Raji (cell line): ENCODE results near the gene SLC13A2.

Source experiments
- POLR2A ChIP-seq: IDR thresholded peaks from 2 replicates; pipeline ENCODE4 v1.6.1; 2011; ENCODE audit warnings: low read depth, low read length, control low read depth; ENCODE audit not compliant: insufficient read depth

SLC13A2 gene

DNA sequence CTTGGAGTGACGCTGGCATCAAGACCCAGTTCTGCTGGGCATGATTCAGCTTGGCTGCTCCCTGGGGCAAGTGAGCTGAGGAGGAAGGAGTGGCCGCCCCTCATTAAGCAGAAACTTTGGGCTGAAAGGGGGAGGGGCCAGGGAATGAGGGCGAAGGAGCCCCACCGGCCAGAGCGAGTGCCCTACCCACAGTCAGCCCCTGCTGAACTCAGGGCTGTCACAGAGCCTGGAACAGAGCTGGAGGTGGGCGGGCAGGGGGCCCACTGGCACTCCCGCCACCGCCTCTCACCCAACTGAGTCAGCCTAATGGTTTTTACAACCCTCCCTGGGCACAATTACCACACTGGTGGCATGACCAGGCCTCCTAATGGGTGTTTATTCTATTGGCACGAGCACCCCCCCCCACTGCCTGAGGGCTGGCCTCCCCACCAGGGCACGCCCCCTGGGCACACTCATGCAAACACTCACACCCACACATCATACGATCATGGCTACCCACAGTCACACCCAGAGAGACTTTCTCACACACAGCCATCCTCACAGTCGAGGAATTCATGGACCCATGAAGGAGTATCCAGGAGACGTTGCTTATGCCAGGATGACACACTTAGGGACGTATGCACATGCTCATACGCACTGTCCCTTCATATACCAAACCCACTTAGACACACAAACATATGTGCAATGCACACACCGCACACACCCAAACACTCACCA is 59.8 kb downstream of the SLC13A2 start:
- no peak for TF ChIP-seq POLR2A

- TF ChIP-seq POLR2A = no peak
These were observed 61.4 kb downstream of the SLC13A2 start for GRCh38 chr17:28534740-28535375.

- no peak for TF ChIP-seq POLR2A
These were observed 63.2 kb downstream of the SLC13A2 start for GRCh38 chr17:28536532-28537218.

DNA sequence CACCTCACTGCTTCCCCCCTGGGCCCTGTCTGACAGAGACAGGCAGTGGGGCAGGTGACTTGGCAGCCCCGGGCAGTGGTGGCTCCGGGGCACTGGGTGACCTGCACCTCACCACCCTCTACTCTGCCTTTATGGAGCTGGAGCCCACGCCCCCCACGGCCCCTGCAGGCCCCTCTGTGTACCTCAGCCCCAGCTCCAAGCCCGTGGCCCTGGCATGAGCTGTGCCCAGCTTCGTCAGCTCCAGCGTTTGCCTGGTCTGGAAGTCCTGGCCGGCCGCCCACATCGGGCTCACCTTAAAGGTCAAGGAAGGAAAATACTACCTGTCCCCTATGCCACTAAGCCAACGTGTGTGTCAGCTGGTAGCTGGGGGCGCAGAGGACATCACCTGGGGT is 63.8 kb downstream of the SLC13A2 start:
- no peak for TF ChIP-seq POLR2A

GRCh38 chr17:28538296-28538895 is 65.0 kb downstream of the SLC13A2 start:
- no peak for TF ChIP-seq POLR2A

- TF ChIP-seq POLR2A = no peak
These were observed 66.8 kb downstream of the SLC13A2 start for GRCh38 chr17:28540231-28540630.

GRCh38 chr17:28541439-28541838 is 68.0 kb downstream of the SLC13A2 start:
- no peak for TF ChIP-seq POLR2A

DNA sequence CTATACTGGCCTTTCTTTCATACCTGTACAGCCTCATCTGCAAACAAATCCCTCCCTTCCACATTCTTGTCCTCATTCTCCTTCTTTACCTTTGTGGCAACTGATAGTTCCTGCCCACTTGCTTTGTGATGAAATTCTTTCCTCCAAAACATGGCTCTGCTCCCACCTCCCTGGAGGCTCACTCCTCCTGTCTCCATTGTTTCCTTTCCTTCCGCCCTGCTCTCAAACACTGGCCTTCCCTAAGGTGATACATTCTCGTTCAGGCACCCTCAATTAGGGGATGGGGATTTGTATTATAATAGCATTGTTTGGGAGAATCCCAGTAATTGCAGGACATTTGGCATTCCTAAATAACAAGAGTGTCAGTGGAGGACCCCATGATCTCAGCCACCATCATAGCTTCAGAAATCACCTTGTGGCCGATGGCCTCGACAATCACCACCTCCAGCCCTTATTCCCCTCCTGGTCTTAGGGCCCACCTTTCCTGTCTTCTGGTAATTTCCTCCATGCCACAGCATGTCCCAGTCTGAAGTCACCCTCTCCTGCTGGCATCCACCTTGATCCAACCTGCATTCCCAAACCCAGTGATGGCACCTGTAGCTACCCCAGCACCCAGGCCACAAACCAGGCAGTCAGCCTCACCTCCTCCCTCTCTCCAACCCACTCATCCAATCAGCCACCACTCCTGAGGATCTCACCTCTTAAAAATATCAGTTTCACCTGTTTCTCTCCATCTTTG is 71.1 kb downstream of the SLC13A2 start:
- TF ChIP-seq POLR2A = no peak

DNA sequence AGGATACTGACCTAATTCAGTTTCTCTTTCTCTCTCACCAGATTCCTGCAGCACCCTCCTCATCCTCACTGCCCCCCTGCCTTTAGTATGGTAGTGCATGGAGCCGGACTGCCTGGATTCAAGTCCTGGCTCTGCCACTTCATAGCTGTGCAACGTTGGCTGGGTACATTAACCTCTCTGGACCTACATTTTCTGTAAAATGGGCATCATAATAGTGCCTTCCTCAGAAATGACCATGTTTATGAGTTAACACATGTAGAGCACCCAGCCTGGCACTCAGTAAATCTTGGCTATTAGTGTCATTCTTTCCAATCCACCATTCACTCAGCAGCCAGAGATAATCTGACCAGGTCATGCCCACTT is 71.7 kb downstream of the SLC13A2 start:
- no peak for TF ChIP-seq POLR2A

DNA sequence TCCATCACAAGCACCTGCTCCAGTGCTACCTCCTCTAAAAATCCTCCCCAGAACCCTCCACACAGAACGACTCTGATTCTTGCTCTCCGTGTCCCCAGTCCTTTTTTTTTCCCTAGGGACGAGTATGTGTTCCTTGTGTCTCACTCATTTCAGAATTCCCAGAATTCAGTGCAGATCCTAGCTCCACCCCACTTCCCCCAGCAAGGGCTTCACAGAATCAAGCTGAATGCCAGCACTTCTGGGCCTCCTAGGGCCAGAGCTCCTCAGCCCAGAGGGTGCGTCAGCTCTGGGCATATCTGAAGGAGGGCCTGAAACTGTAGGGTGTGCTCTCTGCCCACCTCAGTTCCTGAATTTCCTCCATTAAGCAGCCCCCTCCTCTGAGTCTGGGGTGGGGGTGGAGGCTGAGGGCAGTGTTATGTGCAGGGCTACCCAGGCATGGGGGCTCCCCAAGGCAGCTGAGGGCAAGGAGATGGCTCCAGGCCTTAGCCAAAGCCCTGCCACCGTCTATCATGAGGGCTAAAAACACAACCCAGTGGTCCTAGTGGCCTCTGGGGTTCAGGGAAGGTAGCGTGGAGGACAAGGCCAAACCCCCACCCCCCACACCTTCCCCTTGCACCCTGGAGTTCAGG is 72.5 kb downstream of the SLC13A2 start:
- no peak for TF ChIP-seq POLR2A

DNA sequence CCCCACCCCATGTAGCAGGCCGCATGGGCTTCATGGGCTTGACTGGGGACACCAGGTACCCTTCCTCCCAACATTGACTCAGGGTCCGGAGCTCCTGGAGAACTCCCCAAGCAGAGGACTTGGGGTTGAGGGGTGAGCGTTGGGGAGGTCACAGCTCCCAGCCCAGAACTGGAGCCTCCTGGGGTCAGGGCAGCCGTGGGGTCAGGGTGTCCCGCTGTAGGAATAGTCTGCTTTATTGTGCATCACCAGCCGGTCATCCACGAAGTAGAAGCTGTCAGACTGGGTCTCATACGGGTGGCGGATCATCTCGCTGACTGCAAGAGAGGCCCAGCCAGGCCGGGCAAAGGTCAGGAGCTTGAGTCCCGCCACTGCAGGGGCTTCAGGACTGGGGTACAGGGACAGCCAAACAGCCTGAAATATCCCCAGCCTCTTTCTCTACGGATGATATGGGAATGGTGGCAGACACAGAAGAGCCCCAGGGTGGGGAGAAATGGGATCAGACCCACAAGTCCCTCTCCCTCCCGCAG is 73.7 kb downstream of the SLC13A2 start:
- TF ChIP-seq POLR2A = no peak
